ENCODE measurements around the gene ARHGAP5.

Gene ARHGAP5

DNA sequence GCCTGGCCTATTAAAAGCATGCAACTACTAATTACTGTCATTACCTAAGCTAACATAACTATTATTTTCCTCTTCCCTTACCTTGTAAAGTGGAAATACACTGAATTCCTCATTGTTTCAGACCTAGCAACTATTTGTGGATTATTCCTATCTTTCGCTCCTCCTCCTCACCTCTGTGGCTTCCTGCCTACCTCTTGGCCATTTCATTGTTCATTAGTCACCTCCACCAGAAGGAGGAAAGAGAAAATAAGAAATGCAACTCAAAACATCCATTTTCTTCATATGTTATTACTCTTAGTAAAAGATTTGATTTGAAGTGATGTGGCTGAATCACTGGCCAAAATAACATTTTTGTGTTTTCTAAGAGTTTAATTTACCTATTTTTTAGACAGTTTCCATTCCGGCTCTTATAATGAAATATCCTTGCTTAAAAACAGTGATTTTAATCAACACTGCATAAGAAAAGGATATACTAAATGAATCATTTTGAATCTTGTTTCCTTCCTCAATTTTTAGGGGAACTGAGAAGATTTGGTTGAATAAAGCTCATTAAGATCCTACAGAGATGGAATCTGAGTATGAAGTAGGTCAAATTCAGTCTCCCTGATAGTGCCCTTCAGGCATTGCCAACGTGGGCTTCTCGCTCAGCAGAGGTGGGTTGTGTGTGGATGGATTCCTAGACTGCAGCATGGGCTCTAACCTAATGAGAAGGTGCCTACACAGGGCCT, 27.6 kb upstream of the ARHGAP5 start:
- TF ChIP-seq BACH2 (CRISPR knock-in tag; IDR thresholded peaks at IDR 0.05; ENCODE audit: borderline replicate concordance) (no peak), CSRNP3 (CRISPR knock-in tag; IDR thresholded peaks at IDR 0.05) (no peak), ZC3H10 (CRISPR knock-in tag; IDR thresholded peaks at IDR 0.05) (no peak), RARB (CRISPR knock-in tag; IDR thresholded peaks at IDR 0.05) (no peak), TCF4 (CRISPR knock-in tag; IDR thresholded peaks at IDR 0.05; ENCODE audit: borderline replicate concordance) (no peak), GLIS3 (CRISPR knock-in tag; IDR thresholded peaks at IDR 0.05) (no peak), ZNF565 (CRISPR knock-in tag; conservative IDR thresholded peaks at IDR 0.05; ENCODE audit: low read depth) (no peak), ZNF8 (CRISPR knock-in tag; IDR thresholded peaks at IDR 0.05) (no peak), ARNTL (CRISPR knock-in tag; IDR thresholded peaks at IDR 0.05; ENCODE audit: borderline replicate concordance, low read depth) (no peak), OSR1 (CRISPR knock-in tag; IDR thresholded peaks at IDR 0.05) (no peak), PPARA (CRISPR knock-in tag; IDR thresholded peaks at IDR 0.05; ENCODE audit: borderline replicate concordance) (no peak), CSDC2 (CRISPR knock-in tag; IDR thresholded peaks at IDR 0.05) (no peak)
- TF ChIP-seq, protein P1, sequence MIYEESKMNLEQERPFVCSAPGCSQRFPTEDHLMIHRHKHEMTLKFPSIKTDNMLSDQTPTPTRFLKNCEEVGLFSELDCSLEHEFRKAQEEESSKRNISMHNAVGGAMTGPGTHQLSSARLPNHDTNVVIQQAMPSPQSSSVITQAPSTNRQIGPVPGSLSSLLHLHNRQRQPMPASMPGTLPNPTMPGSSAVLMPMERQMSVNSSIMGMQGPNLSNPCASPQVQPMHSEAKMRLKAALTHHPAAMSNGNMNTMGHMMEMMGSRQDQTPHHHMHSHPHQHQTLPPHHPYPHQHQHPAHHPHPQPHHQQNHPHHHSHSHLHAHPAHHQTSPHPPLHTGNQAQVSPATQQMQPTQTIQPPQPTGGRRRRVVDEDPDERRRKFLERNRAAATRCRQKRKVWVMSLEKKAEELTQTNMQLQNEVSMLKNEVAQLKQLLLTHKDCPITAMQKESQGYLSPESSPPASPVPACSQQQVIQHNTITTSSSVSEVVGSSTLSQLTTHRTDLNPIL (CRISPR knock-in tag; IDR thresholded peaks at IDR 0.05; ENCODE audit: low read depth) = no peak
- no peak for ATAC-seq

DNA sequence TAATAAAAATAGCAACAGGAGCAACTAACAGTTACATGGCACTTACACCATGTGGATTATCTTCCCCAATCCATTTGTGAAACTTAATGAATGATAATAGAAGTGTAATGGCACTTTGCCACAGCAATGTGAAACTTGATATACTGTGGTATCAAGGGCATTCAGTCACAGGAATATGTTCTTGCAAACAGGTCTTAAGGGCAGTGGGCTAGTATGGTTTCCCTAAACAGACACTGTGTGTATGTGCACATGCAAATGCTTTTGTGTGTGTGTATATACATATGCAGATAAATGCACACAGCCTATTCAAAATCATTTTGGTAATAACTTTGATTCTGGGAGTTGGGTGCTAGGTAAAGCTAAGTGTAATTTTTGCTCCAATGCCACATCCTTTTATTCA, 26.2 kb upstream of the ARHGAP5 start:
- ATAC-seq = no peak
- TF ChIP-seq ZC3H10 (CRISPR knock-in tag; IDR thresholded peaks at IDR 0.05) (no peak), ZNF8 (CRISPR knock-in tag; IDR thresholded peaks at IDR 0.05) (no peak), PPARA (CRISPR knock-in tag; IDR thresholded peaks at IDR 0.05; ENCODE audit: borderline replicate concordance) (no peak), TOX (CRISPR knock-in tag; IDR thresholded peaks at IDR 0.05; ENCODE audit: borderline replicate concordance) (no peak), RARB (CRISPR knock-in tag; IDR thresholded peaks at IDR 0.05) (no peak), ISL1 (CRISPR knock-in tag; IDR thresholded peaks at IDR 0.05) (no peak), GLIS3 (CRISPR knock-in tag; IDR thresholded peaks at IDR 0.05) (no peak), SNAI2 (CRISPR knock-in tag; IDR thresholded peaks at IDR 0.05) (no peak), ESRRG (CRISPR knock-in tag; IDR thresholded peaks at IDR 0.05) (no peak), CSDC2 (CRISPR knock-in tag; IDR thresholded peaks at IDR 0.05) (no peak), ZNF70 (CRISPR knock-in tag; IDR thresholded peaks at IDR 0.05) (no peak), ZFP30 (CRISPR knock-in tag; IDR thresholded peaks at IDR 0.05) (no peak), ZNF565 (CRISPR knock-in tag; conservative IDR thresholded peaks at IDR 0.05; ENCODE audit: low read depth) (no peak), OSR1 (CRISPR knock-in tag; IDR thresholded peaks at IDR 0.05) (no peak)
- TF ChIP-seq, protein P1 (CRISPR knock-in tag; IDR thresholded peaks at IDR 0.05; ENCODE audit: low read depth) = no peak
- TF ChIP-seq, protein P2, sequence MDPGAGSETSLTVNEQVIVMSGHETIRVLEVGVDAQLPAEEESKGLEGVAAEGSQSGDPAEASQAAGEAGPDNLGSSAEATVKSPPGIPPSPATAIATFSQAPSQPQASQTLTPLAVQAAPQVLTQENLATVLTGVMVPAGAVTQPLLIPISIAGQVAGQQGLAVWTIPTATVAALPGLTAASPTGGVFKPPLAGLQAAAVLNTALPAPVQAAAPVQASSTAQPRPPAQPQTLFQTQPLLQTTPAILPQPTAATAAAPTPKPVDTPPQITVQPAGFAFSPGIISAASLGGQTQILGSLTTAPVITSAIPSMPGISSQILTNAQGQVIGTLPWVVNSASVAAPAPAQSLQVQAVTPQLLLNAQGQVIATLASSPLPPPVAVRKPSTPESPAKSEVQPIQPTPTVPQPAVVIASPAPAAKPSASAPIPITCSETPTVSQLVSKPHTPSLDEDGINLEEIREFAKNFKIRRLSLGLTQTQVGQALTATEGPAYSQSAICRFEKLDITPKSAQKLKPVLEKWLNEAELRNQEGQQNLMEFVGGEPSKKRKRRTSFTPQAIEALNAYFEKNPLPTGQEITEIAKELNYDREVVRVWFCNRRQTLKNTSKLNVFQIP (CRISPR knock-in tag; IDR thresholded peaks at IDR 0.05; ENCODE audit: borderline replicate concordance, low read depth) = no peak

- ATAC-seq = no peak
- TF ChIP-seq TCF4 (CRISPR knock-in tag; IDR thresholded peaks at IDR 0.05; ENCODE audit: borderline replicate concordance) (no peak), CSDC2 (CRISPR knock-in tag; IDR thresholded peaks at IDR 0.05) (no peak), ZC3H10 (CRISPR knock-in tag; IDR thresholded peaks at IDR 0.05) (no peak), CSRNP3 (CRISPR knock-in tag; IDR thresholded peaks at IDR 0.05) (no peak), TOX (CRISPR knock-in tag; IDR thresholded peaks at IDR 0.05; ENCODE audit: borderline replicate concordance) (no peak), ZNF565 (CRISPR knock-in tag; conservative IDR thresholded peaks at IDR 0.05; ENCODE audit: low read depth) (no peak), RARB (CRISPR knock-in tag; IDR thresholded peaks at IDR 0.05) (no peak), ARNTL (CRISPR knock-in tag; IDR thresholded peaks at IDR 0.05; ENCODE audit: borderline replicate concordance, low read depth) (no peak), ZFP3 (CRISPR knock-in tag; IDR thresholded peaks at IDR 0.05) (no peak), SNAI2 (CRISPR knock-in tag; IDR thresholded peaks at IDR 0.05) (no peak), OSR1 (CRISPR knock-in tag; IDR thresholded peaks at IDR 0.05) (no peak), ZNF70 (CRISPR knock-in tag; IDR thresholded peaks at IDR 0.05) (no peak), ZFP30 (CRISPR knock-in tag; IDR thresholded peaks at IDR 0.05) (no peak), ZNF8 (CRISPR knock-in tag; IDR thresholded peaks at IDR 0.05) (no peak), GLIS3 (CRISPR knock-in tag; IDR thresholded peaks at IDR 0.05) (no peak), BACH2 (CRISPR knock-in tag; IDR thresholded peaks at IDR 0.05; ENCODE audit: borderline replicate concordance) (no peak), PPARA (CRISPR knock-in tag; IDR thresholded peaks at IDR 0.05; ENCODE audit: borderline replicate concordance) (no peak)
- TF ChIP-seq, protein P2 (CRISPR knock-in tag; IDR thresholded peaks at IDR 0.05; ENCODE audit: borderline replicate concordance, low read depth) = no peak
- TF ChIP-seq, protein P3, sequence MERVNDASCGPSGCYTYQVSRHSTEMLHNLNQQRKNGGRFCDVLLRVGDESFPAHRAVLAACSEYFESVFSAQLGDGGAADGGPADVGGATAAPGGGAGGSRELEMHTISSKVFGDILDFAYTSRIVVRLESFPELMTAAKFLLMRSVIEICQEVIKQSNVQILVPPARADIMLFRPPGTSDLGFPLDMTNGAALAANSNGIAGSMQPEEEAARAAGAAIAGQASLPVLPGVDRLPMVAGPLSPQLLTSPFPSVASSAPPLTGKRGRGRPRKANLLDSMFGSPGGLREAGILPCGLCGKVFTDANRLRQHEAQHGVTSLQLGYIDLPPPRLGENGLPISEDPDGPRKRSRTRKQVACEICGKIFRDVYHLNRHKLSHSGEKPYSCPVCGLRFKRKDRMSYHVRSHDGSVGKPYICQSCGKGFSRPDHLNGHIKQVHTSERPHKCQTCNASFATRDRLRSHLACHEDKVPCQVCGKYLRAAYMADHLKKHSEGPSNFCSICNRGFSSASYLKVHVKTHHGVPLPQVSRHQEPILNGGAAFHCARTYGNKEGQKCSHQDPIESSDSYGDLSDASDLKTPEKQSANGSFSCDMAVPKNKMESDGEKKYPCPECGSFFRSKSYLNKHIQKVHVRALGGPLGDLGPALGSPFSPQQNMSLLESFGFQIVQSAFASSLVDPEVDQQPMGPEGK (CRISPR knock-in tag; IDR thresholded peaks at IDR 0.05; ENCODE audit: borderline replicate concordance) = no peak
Observed at GRCh38 chr14:32054536-32054935, 22.6 kb upstream of the ARHGAP5 start.

Measured in SK-N-SH treated with all-trans-retinoic acid at 6 μM for 48 hours (cell line).